Measurements from ENCODE around the gene AWAT2.
A peak's percentile ranks its signal among the peaks of the same experiment; 100 is the strongest.
"Not testable (repeated sequence)": the region's sequence is repeated elsewhere in the genome, so short reads cannot be mapped to it uniquely, and the experiment has no call there.

AWAT2 gene

DNA sequence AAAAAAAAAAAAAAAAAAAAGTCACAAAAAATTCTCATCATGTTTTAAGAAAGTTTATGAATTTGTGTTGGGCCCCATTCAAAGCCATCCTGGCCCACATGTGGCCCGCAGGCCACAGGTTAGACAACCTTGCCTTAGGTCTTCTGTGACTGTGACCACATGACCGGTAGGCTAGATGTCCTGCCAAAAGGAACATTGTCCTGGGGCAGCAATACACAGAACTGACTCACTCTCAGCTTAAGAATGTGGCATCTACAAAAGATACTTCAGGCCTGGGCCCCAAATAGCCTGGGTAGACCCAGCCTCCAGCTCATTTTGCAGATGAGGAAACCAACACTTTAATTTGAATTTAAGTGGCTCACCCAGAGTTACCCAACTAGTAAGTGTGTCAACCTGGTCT is 10.0 kb downstream of the AWAT2 start:
- no peak for DNase-seq

DNA sequence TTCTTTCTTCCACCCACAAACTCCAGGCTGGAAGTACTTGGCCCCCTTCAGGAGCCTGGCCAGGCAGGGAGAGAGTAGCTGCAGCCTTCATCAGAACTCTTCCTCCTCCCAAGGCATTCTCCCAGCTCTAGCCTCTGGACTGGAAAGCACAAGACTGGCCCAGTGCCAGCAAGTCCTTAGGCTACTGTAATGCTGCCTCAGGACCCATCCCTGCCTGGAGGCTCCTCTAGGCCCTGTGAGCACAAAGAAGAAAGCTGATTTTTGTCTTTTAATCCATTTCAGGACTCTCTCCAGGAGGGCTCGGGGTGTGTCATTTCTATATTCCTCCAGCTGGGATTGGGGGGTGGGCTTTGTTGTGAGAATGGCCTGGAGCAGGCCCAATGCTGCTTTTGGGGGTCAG is 10.8 kb downstream of the AWAT2 start:
- no peak for DNase-seq

DNA sequence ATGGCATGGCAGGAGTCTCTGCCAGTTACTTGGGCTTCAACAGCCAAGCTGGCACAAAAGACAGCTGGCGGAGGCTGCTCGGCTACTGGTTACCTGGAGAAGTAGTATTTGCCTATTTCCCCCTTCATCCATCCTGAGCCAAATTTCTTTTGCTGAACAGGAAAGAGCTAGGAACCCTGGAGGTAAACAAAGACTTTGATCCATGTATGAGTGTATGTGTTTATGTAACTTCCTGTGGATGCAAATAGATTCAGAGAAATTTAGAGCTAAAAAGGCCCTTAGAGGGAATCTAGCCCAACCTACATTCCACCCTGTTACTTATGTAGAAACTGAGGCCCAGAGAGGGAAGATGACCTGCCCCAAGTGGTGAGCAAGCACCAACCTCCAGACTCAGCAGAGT is 11.2 kb downstream of the AWAT2 start:
- DNase-seq: no peak

DNA sequence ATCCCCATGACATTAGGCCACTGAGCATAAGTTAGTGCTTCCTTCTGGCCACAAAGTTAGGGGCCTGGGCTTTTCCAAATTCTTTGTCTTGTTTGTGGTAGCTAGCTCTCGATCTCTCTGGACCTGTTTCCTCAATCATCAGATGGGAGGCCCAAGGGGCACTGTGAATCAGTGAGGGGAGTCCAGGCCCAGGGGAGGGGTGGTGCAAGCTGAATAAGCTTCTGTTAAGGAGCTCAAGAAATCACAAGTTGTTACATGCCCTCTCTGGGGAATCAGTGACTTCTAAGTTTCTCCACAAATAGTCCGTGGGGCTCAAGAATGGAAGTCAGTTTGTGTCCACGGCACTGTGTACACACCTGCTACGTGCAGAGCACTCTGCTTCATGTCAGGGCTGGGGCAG is 15.1 kb downstream of the AWAT2 start:
- DNase-seq: no peak

GRCh38 chrX:70033348-70034051 is 16.2 kb downstream of the AWAT2 start:
- peak; percentile 36 for DNase-seq

GRCh38 chrX:70032792-70033191 is 16.9 kb downstream of the AWAT2 start:
- no peak for DNase-seq

DNA sequence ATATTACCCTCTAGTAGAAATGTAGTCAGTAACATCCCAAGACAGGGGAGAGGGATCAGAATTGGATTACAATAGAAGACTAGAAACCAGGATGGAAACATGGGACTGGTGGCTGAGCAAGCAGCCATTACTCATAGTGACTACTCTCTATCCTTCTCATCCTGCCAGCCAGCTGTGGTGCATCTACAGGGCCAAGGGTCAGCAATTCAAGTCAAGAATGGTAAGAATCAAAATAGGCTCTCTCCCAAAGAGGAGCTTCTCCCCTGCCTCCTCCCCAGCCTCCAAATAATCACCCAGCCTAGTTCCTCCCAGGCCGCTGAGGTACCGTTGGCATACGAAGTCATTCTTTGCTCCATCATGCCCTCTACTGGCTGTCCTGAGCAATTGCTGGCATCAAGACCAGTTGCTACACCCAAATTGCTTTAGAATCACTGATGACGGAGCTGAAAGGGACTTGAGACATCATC is 19.4 kb downstream of the AWAT2 start:
- DNase-seq: peak; percentile 48

- DNase-seq: peak; percentile 46
These were observed 19.9 kb downstream of the AWAT2 start for GRCh38 chrX:70029863-70030262.

- DNase-seq: no peak
These were observed 22.9 kb downstream of the AWAT2 start for GRCh38 chrX:70026851-70027200.

- DNase-seq: no peak
These were observed 23.5 kb downstream of the AWAT2 start for GRCh38 chrX:70026112-70026850.

DNA sequence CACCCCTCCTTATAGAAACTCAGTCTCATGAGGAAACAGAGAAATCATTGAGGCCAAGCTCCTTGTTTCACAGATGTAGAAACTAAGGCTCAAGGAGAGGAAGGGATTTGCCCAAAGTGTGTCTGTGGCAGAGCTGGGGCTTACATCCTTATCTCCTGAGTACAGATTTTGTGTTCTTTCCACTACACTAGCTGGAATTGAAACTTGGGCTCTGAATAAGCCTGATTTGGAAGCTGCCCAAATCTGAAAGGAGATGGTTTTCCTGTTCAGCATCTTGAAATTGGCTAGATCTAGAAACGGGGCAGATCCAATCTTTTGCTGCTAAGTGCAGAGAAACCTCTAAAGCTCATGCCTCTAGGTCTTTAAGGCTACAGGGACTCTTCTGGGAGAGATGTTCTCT is 24.3 kb downstream of the AWAT2 start:
- no peak for DNase-seq

DNA sequence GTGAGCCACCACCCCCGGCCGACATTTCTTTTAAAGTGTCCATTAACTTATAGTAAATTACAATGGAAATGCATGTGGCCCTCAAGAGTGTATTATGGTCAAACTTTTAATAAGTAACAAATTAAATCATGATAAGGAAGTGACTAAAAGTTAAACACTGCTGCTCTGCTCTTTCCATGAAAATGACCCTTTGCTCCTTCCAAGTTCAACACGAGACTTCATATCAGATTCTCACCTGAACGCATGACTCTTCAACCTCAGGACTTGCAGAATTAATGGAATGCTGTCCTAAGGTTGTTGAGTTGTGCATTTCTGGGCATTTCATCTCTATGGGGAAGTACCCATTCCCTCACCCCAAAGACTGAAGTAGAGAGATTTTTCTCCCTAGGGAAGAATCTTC is 27.1 kb downstream of the AWAT2 start:
- DNase-seq: no peak

GRCh38 chrX:70016513-70016912 is 33.2 kb downstream of the AWAT2 start:
- no peak for DNase-seq

GRCh38 chrX:70013466-70014381 is 36.0 kb downstream of the AWAT2 start:
- DNase-seq: peak; percentile 48

- DNase-seq: no peak
These were observed 37.0 kb downstream of the AWAT2 start for GRCh38 chrX:70012756-70013155.

GRCh38 chrX:70009970-70010369 is 39.8 kb downstream of the AWAT2 start:
- no peak for DNase-seq

GRCh38 chrX:70009049-70009448 is 40.7 kb downstream of the AWAT2 start:
- DNase-seq: no peak

GRCh38 chrX:70007946-70008345 is 41.8 kb downstream of the AWAT2 start:
- no peak for DNase-seq

GRCh38 chrX:70001708-70002341 is 47.9 kb downstream of the AWAT2 start:
- DNase-seq: no peak

GRCh38 chrX:70001269-70001668 is 48.5 kb downstream of the AWAT2 start:
- DNase-seq: no peak

GRCh38 chrX:69998299-69998698 is 51.4 kb downstream of the AWAT2 start:
- not testable (repeated sequence) for DNase-seq

DNA sequence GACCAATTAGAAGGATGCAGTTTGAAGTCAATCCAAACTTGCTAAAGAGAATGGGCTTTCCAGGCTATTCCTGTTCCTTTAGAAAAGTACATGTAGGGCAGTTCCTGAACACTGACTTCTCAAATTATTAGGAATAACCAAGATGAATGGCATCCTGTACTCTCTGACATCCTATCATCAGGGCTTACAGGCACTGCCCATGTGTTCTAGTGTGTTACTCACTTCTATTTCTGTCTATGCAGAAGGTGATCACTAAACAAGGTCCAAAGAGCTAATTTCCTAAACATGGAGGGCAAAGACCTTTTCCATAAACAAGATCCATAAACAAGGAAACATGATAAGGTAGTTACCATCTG is 53.6 kb downstream of the AWAT2 start:
- no peak for DNase-seq
